Bronchial epithelial cell (primary cell): ENCODE measurements around the gene COMMD9. TPM values are rescaled to one million over a fixed set of nuclear protein-coding genes. Genes with fewer than 3 reads are reported as not detected.

ENCODE experiments used
- DNase-seq: peaks from one replicate; pipeline ENCODE4 v3.0.0-alpha.2; 2010; ENCODE audit warnings: low read depth
- FAIRE-seq: peaks from 2 replicates; lab custom pipeline; 2011; peaks lifted over from hg19 to GRCh38; lab: Jason Lieb, UNC
- H3K27me3 ChIP-seq: 2 replicates; pipeline ENCODE4 v1.5.1; 2011; ENCODE audit warnings: low read length; ENCODE audit not compliant: control insufficient read depth, insufficient read depth
- H3K36me3 ChIP-seq: 2 replicates; pipeline ENCODE4 v1.5.1; 2011; ENCODE audit warnings: low read length; ENCODE audit not compliant: control insufficient read depth, insufficient read depth
- H3K4me3 ChIP-seq: 2 replicates; pipeline ENCODE4 v1.5.1; 2011; ENCODE audit warnings: mild to moderate bottlenecking, low read depth, low read length, control low read depth
- CTCF ChIP-seq: IDR thresholded peaks from 2 replicates; pipeline ENCODE4 v1.5.1; 2011; ENCODE audit warnings: mild to moderate bottlenecking, moderate library complexity, low read length, control low read depth, inconsistent platforms; ENCODE audit not compliant: insufficient read depth, severe bottlenecking
- total RNA-seq: library from RNA; depleted of rRNA; stranded (reverse); fragments of >200 nt; gene quantifications from 2 replicates; pipeline ENCODE4 v1.2.1, GENCODE V29; 2014

COMMD9 gene
- total RNA-seq, 1 donor from 2014 or later: 9.2 TPM

DNA sequence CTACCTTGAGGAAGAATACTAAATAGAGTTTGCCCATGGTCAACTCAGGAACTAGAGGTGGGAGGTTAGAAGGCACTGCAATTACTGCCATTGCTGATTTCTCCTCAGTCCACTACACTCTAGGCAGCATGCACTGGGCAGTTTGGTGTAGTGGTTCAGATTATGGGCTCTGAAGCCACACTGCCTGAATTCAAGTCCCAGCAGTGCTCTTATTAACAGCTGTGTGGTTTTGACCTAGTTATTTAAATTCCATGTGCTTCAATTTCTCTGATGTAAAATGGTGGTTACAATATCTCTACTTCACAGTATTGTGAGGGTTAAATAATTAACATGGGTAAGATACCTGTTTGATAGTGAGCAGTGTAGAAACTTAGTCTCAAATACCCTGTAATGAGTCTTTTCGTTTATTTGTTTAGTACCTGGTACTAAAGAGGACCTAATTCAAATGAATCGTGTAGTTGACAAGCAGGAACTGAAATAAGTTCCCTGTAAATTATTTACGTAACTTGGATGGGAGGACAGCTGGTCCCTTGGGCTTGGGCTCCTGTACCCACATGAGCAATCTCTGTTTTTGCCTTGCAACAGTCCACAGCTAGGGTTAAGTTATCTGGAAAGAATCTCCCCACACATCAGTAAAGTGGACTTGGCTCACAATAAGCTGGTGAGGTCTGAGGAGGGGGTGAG is 24.7 kb upstream of the COMMD9 start:
- no peaks in the 10 kb centered on the region for H3K27me3 ChIP-seq
- TF ChIP-seq CTCF: no peak
- no peaks in the 10 kb centered on the region for H3K36me3 ChIP-seq
- H3K4me3 ChIP-seq: no peak overlapping the region
- no peak for FAIRE-seq
- DNase-seq: no peak

DNA sequence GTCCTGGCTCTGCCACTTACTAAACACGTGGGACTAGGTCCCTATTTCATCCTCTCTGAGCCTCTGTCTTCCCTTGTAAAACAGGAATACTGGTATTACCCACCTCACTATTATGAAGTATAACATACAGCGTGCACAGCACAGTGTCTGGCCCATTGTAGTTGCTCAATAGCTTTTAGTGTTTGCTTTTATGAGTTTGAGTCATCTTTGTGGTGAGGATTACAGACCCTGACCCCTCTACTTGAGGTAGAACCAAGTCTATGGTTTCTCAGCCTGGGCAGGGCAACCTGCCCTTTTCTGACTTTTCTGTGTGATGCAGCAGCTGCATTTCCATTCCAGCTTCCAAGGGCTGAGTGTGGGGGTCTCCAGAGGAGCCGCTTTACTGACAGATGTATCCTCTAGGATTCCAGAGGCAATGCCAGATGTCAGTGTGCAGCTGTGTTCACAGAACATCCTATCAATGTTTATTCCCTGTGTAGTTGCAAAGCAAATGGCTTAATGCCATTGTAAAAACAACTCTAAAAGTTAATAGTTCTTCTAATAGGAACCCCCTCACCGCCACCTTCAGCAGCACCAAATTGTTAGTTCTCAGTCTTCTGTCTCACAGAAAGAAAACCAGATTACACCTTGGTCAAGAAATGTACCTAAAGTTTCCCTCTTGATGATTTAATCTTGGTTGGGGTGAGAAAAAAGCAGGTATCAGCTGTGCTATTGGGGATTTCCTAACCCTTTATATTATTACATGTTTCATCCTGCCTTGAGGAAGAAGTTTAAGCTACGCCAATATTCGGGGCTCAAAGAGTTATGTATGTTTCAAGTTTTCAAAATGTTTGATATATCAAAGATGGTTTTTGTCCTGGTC is 23.6 kb upstream of the COMMD9 start:
- DNase-seq: peak; percentile 90
- Histone ChIP-seq H3K27me3 (no peaks in the 10 kb centered on the region), H3K36me3 (no peaks in the 10 kb centered on the region), H3K4me3 (no peak overlapping the region)
- TF ChIP-seq CTCF: no peak
- no peak for FAIRE-seq

- DNase-seq (peak; percentile 65), FAIRE-seq (no peak)
- no peak for TF ChIP-seq CTCF
- no peaks in the 10 kb centered on the region for H3K27me3 ChIP-seq
- no peak overlapping the region for H3K4me3 ChIP-seq
- no peaks in the 10 kb centered on the region for H3K36me3 ChIP-seq
Measured at GRCh38 chr11:36311926-36312595, 22.8 kb upstream of the COMMD9 start.

- Histone ChIP-seq H3K36me3 (no peaks in the 10 kb centered on the region), H3K4me3 (no peak overlapping the region), H3K27me3 (no peaks in the 10 kb centered on the region)
- DNase-seq (no peak), FAIRE-seq (peak; percentile 90)
- no peak for TF ChIP-seq CTCF
Measured at GRCh38 chr11:36309779-36310178, 20.6 kb upstream of the COMMD9 start.

- FAIRE-seq (no peak), DNase-seq (peak; percentile 28)
- Histone ChIP-seq H3K27me3 (no peaks in the 10 kb centered on the region), H3K4me3 (no peak overlapping the region), H3K36me3 (no peaks in the 10 kb centered on the region)
- TF ChIP-seq CTCF: no peak
Measured at GRCh38 chr11:36308577-36308976, 19.4 kb upstream of the COMMD9 start.
